SK-N-SH (cell line): ENCODE measurements around the gene TMEM50A. TPM values are rescaled to one million over a fixed set of nuclear protein-coding genes. Genes with fewer than 3 reads are reported as not detected.
"Not testable (repeated sequence)": the region's sequence is repeated elsewhere in the genome, so short reads cannot be mapped to it uniquely, and the experiment has no call there.

Experiments
- CTCF ChIA-PET: fragments of 300-600, 350-600 bp; formaldehyde crosslinking; extraction: SDS; loops from one replicate; lab custom pipeline; 2021; lab: Yijun Ruan, JAX
- POLR2A ChIA-PET: fragments of 350-600 bp; sonication (Branson Sonifier 250); formaldehyde crosslinking; extraction: SDS; loops from one replicate; lab custom pipeline; 2020; ENCODE audit warnings: antibody characterized with exemption, inconsistent platforms; lab: Yijun Ruan, JAX
- DNase-seq: peaks from one replicate; pipeline ENCODE4 v3.0.0; 2012
- H2AFZ ChIP-seq: fragments of 200-600 bp; sonication (generic); 2 replicates; pipeline ENCODE4 v1.8.1; 2016; ENCODE audit warnings: antibody characterized with exemption, mild to moderate bottlenecking, low read depth
- H3F3A ChIP-seq: fragments of 200-600 bp; sonication (generic); replicated peaks from 2 replicates; pipeline ENCODE3; 2016; ENCODE audit warnings: antibody characterized with exemption, mild to moderate bottlenecking; ENCODE audit not compliant: insufficient read depth
- H3K27ac ChIP-seq, 2 experiments: fragments of 200-500 bp in 1 of 2; fragments of 200-600 bp in 1 of 2; sonication (Bioruptor generic) in 1 of 2; sonication (generic), shearing (Covaris generic) in 1 of 2; 2 replicates each; pipeline versions ENCODE4 v1.5.1 to v1.6.1; 2014 to 2016; ENCODE audit warnings: low read depth in 2 of 2, inconsistent platforms in 1 of 2, low read length in 1 of 2, mild to moderate bottlenecking in 1 of 2, mixed read lengths in 1 of 2
- H3K27me3 ChIP-seq: fragments of 200-600 bp; sonication (generic), shearing (Covaris generic); 2 replicates; pipeline ENCODE4 v1.6.1; 2016; ENCODE audit warnings: mixed run types; ENCODE audit not compliant: insufficient read depth
- H3K36me3 ChIP-seq, 2 experiments: fragments of 200-500 bp in 1 of 2; fragments of 200-600 bp in 1 of 2; sonication (Bioruptor generic) in 1 of 2; sonication (generic) in 1 of 2; replicated peaks in 1 of 2; 2 replicates each; pipeline versions ENCODE3 to v1.5.1; 2014 to 2016; ENCODE audit warnings: low read length in 1 of 2, mild to moderate bottlenecking in 1 of 2; ENCODE audit not compliant: insufficient read depth in 2 of 2, control insufficient read depth in 1 of 2
- H3K4me1 ChIP-seq, 2 experiments: fragments of 200-500 bp in 1 of 2; fragments of 200-600 bp in 1 of 2; sonication (Bioruptor generic) in 1 of 2; sonication (generic), shearing (Covaris generic) in 1 of 2; 2 replicates each; pipeline versions ENCODE4 v1.5.1 to v1.6.1; 2014 to 2016; ENCODE audit warnings: low read depth in 1 of 2, low read length in 1 of 2, mixed run types in 1 of 2; ENCODE audit not compliant: insufficient read depth in 2 of 2, control insufficient read depth in 1 of 2
- H3K4me2 ChIP-seq: fragments of 200-600 bp; sonication (generic), shearing (Covaris generic); 2 replicates; pipeline ENCODE4 v1.6.1; 2017; ENCODE audit warnings: mixed run types
- H3K4me3 ChIP-seq, 2 experiments: fragments of 200-500 bp in 1 of 2; fragments of 200-600 bp in 1 of 2; sonication (Bioruptor generic) in 1 of 2; sonication (generic), shearing (Covaris generic) in 1 of 2; 2 replicates each; pipeline versions ENCODE4 v1.5.1 to v1.8.1; 2014 to 2016; ENCODE audit warnings: low read depth in 2 of 2, inconsistent platforms in 1 of 2, low read length in 1 of 2, mild to moderate bottlenecking in 1 of 2, mixed read lengths in 1 of 2, moderate library complexity in 1 of 2
- H3K79me2 ChIP-seq: fragments of 200-600 bp; sonication (generic); 2 replicates; pipeline ENCODE4 v1.8.1; 2017; ENCODE audit warnings: mild to moderate bottlenecking; ENCODE audit not compliant: insufficient read depth
- H3K9ac ChIP-seq: fragments of 200-600 bp; sonication (generic); 2 replicates; pipeline ENCODE4 v1.6.1; 2017; ENCODE audit warnings: mixed run types
- H3K9me2 ChIP-seq: fragments of 200-600 bp; sonication (generic); 2 replicates; pipeline ENCODE4 v1.6.1; 2017; ENCODE audit warnings: mixed run types
- H3K9me3 ChIP-seq: fragments of 200-600 bp; sonication (generic); 2 replicates; pipeline ENCODE4 v1.6.1; 2017; ENCODE audit warnings: mixed run types, mild to moderate bottlenecking, moderate library complexity
- H4K20me1 ChIP-seq: fragments of 200-600 bp; sonication (generic); 2 replicates; pipeline ENCODE4 v1.6.1; 2017; ENCODE audit warnings: mild to moderate bottlenecking, mixed run types; ENCODE audit not compliant: insufficient read depth
- ELF1 ChIP-seq: IDR thresholded peaks from 2 replicates; pipeline ENCODE4 v1.4.0; 2012
- JUND ChIP-seq: IDR thresholded peaks from 2 replicates; pipeline ENCODE4 v1.4.0; 2012
- NFIC ChIP-seq: IDR thresholded peaks from 2 replicates; pipeline ENCODE4 v1.4.0; 2012; ENCODE audit warnings: borderline replicate concordance
- SIN3A ChIP-seq: IDR thresholded peaks from 2 replicates; pipeline ENCODE4 v1.6.1; 2012; ENCODE audit warnings: low read depth, mild to moderate bottlenecking, low read length, moderate library complexity, borderline replicate concordance
- SMC3 ChIP-seq: IDR thresholded peaks from 2 replicates; pipeline ENCODE4 v1.6.1; 2012; ENCODE audit warnings: low read depth, low read length, improper control_type of control experiment
- WGBS: methylation state at CpG from one replicate; pipeline ENCODE4 v1.1.6; 2017; ENCODE audit warnings: low lambda C conversion rate; 5-methylcytosine and 5-hydroxymethylcytosine counted together
- polyA plus RNA-seq, 3 experiments: library from polyadenylated mRNA; depleted of rRNA; stranded (reverse); fragments of >200 nt; gene quantifications; 2 replicates each; pipeline ENCODE4 v1.2.3, GENCODE V29; 2012
- TF ChIP-seq, protein P1 (sequence below): fragments of 150-350 bp; IDR thresholded peaks from 2 replicates; pipeline ENCODE4 v1.6.1; 2016; ENCODE audit warnings: mild to moderate bottlenecking, low read depth, low read length
- TF ChIP-seq, protein P2 (sequence below): IDR thresholded peaks from 2 replicates; pipeline ENCODE4 v1.6.1; 2012; ENCODE audit warnings: mild to moderate bottlenecking, low read depth, low read length, moderate library complexity
- TF ChIP-seq, protein P3 (sequence below): IDR thresholded peaks from 2 replicates; pipeline ENCODE4; 2012
- TF ChIP-seq, protein P4 (sequence below): IDR thresholded peaks from 2 replicates; pipeline ENCODE4 v1.4.0; 2012; ENCODE audit warnings: low read depth, borderline replicate concordance

Gene TMEM50A
- polyA plus RNA-seq, 1 of the 3 experiments (the other 2 are of a cell fraction): 95.5 TPM

DNA sequence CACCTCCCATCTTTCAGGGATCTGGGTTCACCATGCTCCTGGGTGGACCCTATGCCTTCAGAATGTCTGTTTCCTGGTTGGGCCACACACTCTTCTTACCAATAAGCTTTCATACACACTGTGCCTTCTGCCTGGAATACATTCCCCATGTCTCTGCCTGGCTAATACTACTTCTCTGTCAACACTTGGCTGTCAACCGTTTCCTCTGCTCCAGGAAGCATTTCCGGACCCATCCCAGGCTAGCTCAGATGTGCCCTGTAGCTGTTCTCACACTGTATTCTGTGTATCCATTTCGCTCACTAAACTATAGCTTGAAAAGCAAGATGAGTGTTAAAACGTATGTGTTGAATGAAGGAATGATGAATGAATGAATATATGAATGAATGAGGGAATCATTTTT, 49.0 kb downstream of the TMEM50A start:
- DNase-seq, POLR2A ChIA-PET, CTCF ChIA-PET, H3K4me2 ChIP-seq, H3K27ac ChIP-seq, H3K27me3 ChIP-seq, H3K4me1 ChIP-seq, H3K79me2 ChIP-seq, H4K20me1 ChIP-seq, H3K36me3 ChIP-seq, H2AFZ ChIP-seq, H3K4me3 ChIP-seq, H3F3A ChIP-seq, H3K9ac ChIP-seq, H3K9me3 ChIP-seq, H3K9me2 ChIP-seq: not testable (repeated sequence)
- WGBS: 60% methylated on average over 4 of the region's 4 CpGs

DNA sequence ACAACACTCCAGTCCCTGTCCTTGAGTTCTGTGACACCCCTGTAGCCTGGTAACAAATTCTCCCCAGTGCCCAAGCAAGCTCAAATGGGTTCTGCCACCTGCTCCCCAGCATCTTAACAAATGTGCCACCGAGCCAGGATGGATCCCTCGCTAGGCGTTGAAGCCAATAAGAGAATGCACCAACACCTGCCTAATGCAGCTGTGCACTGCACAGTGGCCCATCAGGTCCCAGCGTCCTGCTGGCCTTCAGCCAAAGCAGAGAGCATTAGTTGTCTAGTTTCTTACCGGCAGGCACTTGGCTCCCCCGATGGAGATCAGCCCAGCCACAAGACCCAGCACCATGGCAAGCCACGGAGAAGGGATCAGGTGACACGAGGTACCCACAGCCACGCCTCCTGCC, 50.6 kb downstream of the TMEM50A start:
- H3F3A ChIP-seq, H3K27me3 ChIP-seq, H3K9ac ChIP-seq, H3K9me3 ChIP-seq, H3K36me3 ChIP-seq, CTCF ChIA-PET, DNase-seq, H3K4me1 ChIP-seq, H3K9me2 ChIP-seq, H3K4me2 ChIP-seq, H3K4me3 ChIP-seq, H3K27ac ChIP-seq, H2AFZ ChIP-seq, H3K79me2 ChIP-seq, H4K20me1 ChIP-seq, POLR2A ChIA-PET: not testable (repeated sequence)
- 17% methylated on average over 2 of the region's 9 CpGs for WGBS

DNA sequence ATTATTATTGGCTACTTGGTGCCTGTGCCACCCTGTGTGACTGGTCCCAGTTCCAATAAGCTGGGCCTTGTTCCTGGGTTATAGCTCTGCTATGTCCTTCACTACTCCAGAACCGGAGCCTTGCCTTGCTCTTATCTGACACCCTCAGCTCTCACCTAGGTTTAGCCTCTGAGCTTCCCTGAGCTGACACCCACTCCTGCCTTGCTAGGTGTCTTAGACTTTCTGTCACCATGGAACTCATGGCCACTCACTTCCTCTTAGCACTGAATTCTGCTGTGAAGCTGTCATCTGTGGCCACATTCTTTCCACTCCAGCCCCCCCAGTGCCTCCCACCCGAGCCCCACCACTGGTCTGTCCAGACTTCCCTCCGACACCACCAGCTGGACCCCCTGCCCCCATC, 51.6 kb downstream of the TMEM50A start:
- H3F3A ChIP-seq, H3K9me3 ChIP-seq, H3K4me2 ChIP-seq, H3K36me3 ChIP-seq, H3K79me2 ChIP-seq, POLR2A ChIA-PET, CTCF ChIA-PET, H4K20me1 ChIP-seq, DNase-seq, H3K9ac ChIP-seq, H3K4me3 ChIP-seq, H3K27ac ChIP-seq, H2AFZ ChIP-seq, H3K9me2 ChIP-seq, H3K4me1 ChIP-seq, H3K27me3 ChIP-seq: not testable (repeated sequence)
- 81% methylated on average over 3 of the region's 3 CpGs for whole genome bisulfite sequencing

DNA sequence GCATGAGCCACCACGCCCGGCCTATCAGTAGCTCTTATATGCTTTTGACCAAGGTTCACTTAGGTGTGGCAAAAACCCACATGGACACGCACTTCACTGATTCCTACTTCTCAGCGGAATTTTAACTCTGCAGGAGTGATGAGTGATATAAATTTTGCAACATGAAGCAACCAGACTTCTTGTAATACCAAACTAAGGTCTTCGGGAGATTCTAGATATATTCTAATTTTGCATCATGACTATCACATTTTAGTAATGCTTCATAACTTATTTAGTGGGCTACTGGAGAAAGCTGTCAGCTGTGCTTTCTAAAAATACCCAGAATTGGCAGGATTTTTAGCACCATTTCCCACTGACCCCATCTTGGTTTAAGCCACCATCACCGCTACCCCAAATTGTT, 54.7 kb downstream of the TMEM50A start:
- CTCF ChIA-PET: interaction anchor here (0.6 kb wide), 1 partner anchor 10 kb away, joined by 3 read pairs; no protein-coding TSS in a partner anchor
- Histone ChIP-seq H3K27me3 (no peaks in the 10 kb centered on the region), H3K9ac (no peak overlapping the region), H3K4me2 (no peak overlapping the region), H3F3A (no peaks in the 10 kb centered on the region), H2AFZ (no peak overlapping the region), H3K9me3 (no peaks in the 10 kb centered on the region), H3K27ac (no peak overlapping the region), H3K9me2 (no peaks in the 10 kb centered on the region), H3K79me2 (no peaks in the 10 kb centered on the region), H3K4me3 (no peak overlapping the region), H3K4me1 (no peaks in the 10 kb centered on the region; a peak in 1 of 4 replicates), H3K36me3 (no peaks in the 10 kb centered on the region), H4K20me1 (no peaks in the 10 kb centered on the region)
- DNase-seq: no peak
- POLR2A ChIA-PET: no interaction called here
- 89% methylated on average over 6 of the region's 6 CpGs for WGBS
- TF ChIP-seq, protein P1, sequence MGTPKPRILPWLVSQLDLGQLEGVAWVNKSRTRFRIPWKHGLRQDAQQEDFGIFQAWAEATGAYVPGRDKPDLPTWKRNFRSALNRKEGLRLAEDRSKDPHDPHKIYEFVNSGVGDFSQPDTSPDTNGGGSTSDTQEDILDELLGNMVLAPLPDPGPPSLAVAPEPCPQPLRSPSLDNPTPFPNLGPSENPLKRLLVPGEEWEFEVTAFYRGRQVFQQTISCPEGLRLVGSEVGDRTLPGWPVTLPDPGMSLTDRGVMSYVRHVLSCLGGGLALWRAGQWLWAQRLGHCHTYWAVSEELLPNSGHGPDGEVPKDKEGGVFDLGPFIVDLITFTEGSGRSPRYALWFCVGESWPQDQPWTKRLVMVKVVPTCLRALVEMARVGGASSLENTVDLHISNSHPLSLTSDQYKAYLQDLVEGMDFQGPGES: no peak
- TF ChIP-seq NFIC (no peak), SIN3A (no peak), JUND (no peak), SMC3 (no peak), ELF1 (no peak)
- TF ChIP-seq, protein P2, sequence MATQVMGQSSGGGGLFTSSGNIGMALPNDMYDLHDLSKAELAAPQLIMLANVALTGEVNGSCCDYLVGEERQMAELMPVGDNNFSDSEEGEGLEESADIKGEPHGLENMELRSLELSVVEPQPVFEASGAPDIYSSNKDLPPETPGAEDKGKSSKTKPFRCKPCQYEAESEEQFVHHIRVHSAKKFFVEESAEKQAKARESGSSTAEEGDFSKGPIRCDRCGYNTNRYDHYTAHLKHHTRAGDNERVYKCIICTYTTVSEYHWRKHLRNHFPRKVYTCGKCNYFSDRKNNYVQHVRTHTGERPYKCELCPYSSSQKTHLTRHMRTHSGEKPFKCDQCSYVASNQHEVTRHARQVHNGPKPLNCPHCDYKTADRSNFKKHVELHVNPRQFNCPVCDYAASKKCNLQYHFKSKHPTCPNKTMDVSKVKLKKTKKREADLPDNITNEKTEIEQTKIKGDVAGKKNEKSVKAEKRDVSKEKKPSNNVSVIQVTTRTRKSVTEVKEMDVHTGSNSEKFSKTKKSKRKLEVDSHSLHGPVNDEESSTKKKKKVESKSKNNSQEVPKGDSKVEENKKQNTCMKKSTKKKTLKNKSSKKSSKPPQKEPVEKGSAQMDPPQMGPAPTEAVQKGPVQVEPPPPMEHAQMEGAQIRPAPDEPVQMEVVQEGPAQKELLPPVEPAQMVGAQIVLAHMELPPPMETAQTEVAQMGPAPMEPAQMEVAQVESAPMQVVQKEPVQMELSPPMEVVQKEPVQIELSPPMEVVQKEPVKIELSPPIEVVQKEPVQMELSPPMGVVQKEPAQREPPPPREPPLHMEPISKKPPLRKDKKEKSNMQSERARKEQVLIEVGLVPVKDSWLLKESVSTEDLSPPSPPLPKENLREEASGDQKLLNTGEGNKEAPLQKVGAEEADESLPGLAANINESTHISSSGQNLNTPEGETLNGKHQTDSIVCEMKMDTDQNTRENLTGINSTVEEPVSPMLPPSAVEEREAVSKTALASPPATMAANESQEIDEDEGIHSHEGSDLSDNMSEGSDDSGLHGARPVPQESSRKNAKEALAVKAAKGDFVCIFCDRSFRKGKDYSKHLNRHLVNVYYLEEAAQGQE: no peak
- TF ChIP-seq, protein P3, sequence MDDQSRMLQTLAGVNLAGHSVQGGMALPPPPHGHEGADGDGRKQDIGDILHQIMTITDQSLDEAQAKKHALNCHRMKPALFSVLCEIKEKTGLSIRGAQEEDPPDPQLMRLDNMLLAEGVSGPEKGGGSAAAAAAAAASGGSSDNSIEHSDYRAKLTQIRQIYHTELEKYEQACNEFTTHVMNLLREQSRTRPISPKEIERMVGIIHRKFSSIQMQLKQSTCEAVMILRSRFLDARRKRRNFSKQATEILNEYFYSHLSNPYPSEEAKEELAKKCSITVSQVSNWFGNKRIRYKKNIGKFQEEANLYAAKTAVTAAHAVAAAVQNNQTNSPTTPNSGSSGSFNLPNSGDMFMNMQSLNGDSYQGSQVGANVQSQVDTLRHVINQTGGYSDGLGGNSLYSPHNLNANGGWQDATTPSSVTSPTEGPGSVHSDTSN: no peak
- TF ChIP-seq, protein P4, sequence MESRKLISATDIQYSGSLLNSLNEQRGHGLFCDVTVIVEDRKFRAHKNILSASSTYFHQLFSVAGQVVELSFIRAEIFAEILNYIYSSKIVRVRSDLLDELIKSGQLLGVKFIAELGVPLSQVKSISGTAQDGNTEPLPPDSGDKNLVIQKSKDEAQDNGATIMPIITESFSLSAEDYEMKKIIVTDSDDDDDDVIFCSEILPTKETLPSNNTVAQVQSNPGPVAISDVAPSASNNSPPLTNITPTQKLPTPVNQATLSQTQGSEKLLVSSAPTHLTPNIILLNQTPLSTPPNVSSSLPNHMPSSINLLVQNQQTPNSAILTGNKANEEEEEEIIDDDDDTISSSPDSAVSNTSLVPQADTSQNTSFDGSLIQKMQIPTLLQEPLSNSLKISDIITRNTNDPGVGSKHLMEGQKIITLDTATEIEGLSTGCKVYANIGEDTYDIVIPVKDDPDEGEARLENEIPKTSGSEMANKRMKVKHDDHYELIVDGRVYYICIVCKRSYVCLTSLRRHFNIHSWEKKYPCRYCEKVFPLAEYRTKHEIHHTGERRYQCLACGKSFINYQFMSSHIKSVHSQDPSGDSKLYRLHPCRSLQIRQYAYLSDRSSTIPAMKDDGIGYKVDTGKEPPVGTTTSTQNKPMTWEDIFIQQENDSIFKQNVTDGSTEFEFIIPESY: no peak
